Colonic mucosa (tissue), 4 donors: ENCODE data around the gene AGRN. TPM values are rescaled to one million over a fixed set of nuclear protein-coding genes. Genes with fewer than 3 reads are reported as not detected.
"Not testable (repeated sequence)": the region's sequence is repeated elsewhere in the genome, so short reads cannot be mapped to it uniquely, and the experiment has no call there.

Experiments
- DNase-seq: peaks from one replicate; pipeline ENCODE4 v3.0.0-alpha.2; 2020
- H3K27ac ChIP-seq: fragments of 200-600 bp; one replicate; pipeline ENCODE4 v1.8.0; 2021
- H3K27me3 ChIP-seq: fragments of 200-600 bp; one replicate; pipeline ENCODE4 v1.8.0; 2021
- H3K36me3 ChIP-seq: fragments of 200-600 bp; one replicate; pipeline ENCODE4 v1.8.0; 2021
- H3K4me1 ChIP-seq: fragments of 200-600 bp; one replicate; pipeline ENCODE4 v1.8.0; 2021; ENCODE audit warnings: mild to moderate bottlenecking
- H3K4me3 ChIP-seq: fragments of 200-600 bp; one replicate; pipeline ENCODE4 v1.8.0; 2021
- H3K9ac ChIP-seq, 2 donors: one replicate each; pipeline ENCODE4 v1.7.0; 2013; ENCODE audit warnings: control low read depth in 2 of 2, low read depth in 2 of 2, low read length in 2 of 2
- H3K9me3 ChIP-seq: fragments of 200-600 bp; one replicate; pipeline ENCODE4 v1.8.0; 2021
- CTCF ChIP-seq: fragments of 200-600 bp; IDR thresholded peaks from one replicate; pipeline ENCODE4 v1.8.0; 2022; ENCODE audit warnings: antibody characterized with exemption, mild to moderate bottlenecking
- intact Hi-C: fragments of 100-400 bp; cut with DNase I; formaldehyde crosslinking; loops from one replicate; pipeline ENCODE4 v1.14.1; 2022
- total RNA-seq, 2 donors: library from RNA; stranded (reverse); fragmentation: NEBNext Ultra II Directional in 1 of 2; extraction: Animal tissue kit (Norgen Biotek cat#: 25700) in 1 of 2; gene quantifications; one replicate each; pipeline ENCODE4 v1.2.1, GENCODE V29; 2021
- donor health status: healthy.
- donor health status: DM: no; HTN: no; CAD: no.
- donor health status: DM: no; HTN: no; CAD: no.

Gene AGRN
- total RNA-seq, 2 donors from 2014 or later, result 68.1 to 106 TPM

GRCh38 chr1:1053682-1054081, 33.8 kb downstream of the AGRN start:
- Histone ChIP-seq H3K4me3 (no peak overlapping the region), H3K27ac (no peak overlapping the region), H3K4me1 (peaks cover 1% of the 10 kb centered on the region), H3K9ac (no peak overlapping the region), H3K9me3 (no peaks in the 10 kb centered on the region), H3K27me3 (peaks cover 9% of the 10 kb centered on the region), H3K36me3 (no peaks in the 10 kb centered on the region)
- TF ChIP-seq CTCF, result no peak
- intact Hi-C loops, result no loop called here
- DNase-seq, result no peak

- intact Hi-C loops, result no loop called here
- peaks cover 6% of the 10 kb centered on the region for H3K4me1 ChIP-seq
- H3K27ac ChIP-seq, result no peak overlapping the region
- H3K36me3 ChIP-seq, result no peaks in the 10 kb centered on the region
- no peak for DNase-seq
- no peak overlapping the region for H3K4me3 ChIP-seq
- H3K27me3 ChIP-seq, result peaks cover 14% of the 10 kb centered on the region
- TF ChIP-seq CTCF, result no peak
- no peak overlapping the region for H3K9ac ChIP-seq
- no peaks in the 10 kb centered on the region for H3K9me3 ChIP-seq
Observed at GRCh38 chr1:1054099-1054700, 34.3 kb downstream of the AGRN start.

- no peak overlapping the region for H3K27ac ChIP-seq
- no peak for DNase-seq
- intact Hi-C loops, result no loop called here
- H3K9me3 ChIP-seq, result no peaks in the 10 kb centered on the region
- TF ChIP-seq CTCF, result no peak
- H3K27me3 ChIP-seq, result peaks cover 22% of the 10 kb centered on the region
- no peaks in the 10 kb centered on the region for H3K36me3 ChIP-seq
- no peak overlapping the region for H3K9ac ChIP-seq
- no peak overlapping the region for H3K4me3 ChIP-seq
- H3K4me1 ChIP-seq, result peaks cover 11% of the 10 kb centered on the region
Observed at GRCh38 chr1:1054971-1055370, 35.1 kb downstream of the AGRN start.

GRCh38 chr1:1055841-1056736, 36.2 kb downstream of the AGRN start:
- Histone ChIP-seq H3K9me3 (no peaks in the 10 kb centered on the region), H3K4me1 (peaks cover 12% of the 10 kb centered on the region), H3K36me3 (no peaks in the 10 kb centered on the region), H3K4me3 (no peak overlapping the region), H3K9ac (no peak overlapping the region), H3K27ac (no peak overlapping the region), H3K27me3 (peaks cover 33% of the 10 kb centered on the region)
- DNase-seq, result no peak
- no peak for TF ChIP-seq CTCF
- intact Hi-C loops, result no loop called here

GRCh38 chr1:1057769-1058087, 37.8 kb downstream of the AGRN start:
- H3K9me3 ChIP-seq, H3K4me3 ChIP-seq, H3K9ac ChIP-seq, DNase-seq, H3K27ac ChIP-seq, H3K36me3 ChIP-seq, intact Hi-C loops: not testable (repeated sequence)
- H3K4me1 ChIP-seq, result peaks cover 12% of the 10 kb centered on the region
- peaks cover 46% of the 10 kb centered on the region for H3K27me3 ChIP-seq
